ENCODE measurements around the gene RASGEF1C. TPM values are rescaled to one million over a fixed set of nuclear protein-coding genes. Genes with fewer than 3 reads are reported as not detected.

RASGEF1C gene
- total RNA-seq, 1 experiment from 2014 or later = 0.30 TPM

GRCh38 chr5:180107005-180107404 is 102.0 kb downstream of the RASGEF1C start:
- DNase-seq (ENCODE audit: extremely low read depth, low read depth) = no peak

DNA sequence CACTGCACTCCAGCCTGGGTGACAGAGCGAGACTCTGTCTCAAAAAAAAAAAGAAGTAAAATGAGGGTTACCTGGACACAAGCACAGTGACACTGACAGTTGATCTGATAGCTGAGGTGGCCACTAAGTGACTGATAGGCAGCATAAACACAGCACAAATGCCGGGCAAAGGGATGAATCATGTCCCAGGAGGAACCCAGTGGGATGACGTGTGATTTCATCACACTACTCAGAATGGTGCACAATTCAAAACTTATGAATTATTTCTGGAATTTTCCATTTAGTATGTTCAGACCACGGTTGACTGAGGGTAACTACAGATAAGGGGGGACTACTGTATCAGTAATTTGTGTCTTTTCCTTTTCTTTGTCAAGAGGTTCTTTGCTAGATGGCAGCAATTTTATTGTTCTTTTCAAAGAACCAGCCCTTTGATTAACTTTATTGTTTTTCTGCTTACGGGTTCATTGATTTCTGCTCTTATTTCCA is 103.1 kb downstream of the RASGEF1C start:
- DNase-seq (ENCODE audit: extremely low read depth, low read depth) = peak; percentile 50

DNA sequence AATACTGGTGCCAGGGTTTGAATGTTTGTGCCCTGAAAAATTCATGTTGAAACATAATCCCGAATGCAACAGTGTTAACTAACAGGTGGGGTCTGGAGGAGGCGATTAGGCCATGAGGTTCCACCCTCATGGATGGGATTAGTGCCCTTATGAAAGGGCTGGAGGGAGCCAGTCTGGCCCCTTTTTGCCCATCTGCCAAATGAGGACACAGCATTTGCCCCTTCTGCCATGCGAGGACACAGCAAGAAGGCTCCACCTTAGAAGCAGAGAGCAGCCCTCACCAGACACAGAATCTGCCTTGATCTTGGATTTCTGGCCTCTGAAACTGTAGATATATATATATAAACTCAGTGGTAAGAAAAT is 104.9 kb downstream of the RASGEF1C start:
- no peak for DNase-seq (ENCODE audit: extremely low read depth, low read depth)

GRCh38 chr5:180103487-180104167 is 105.4 kb downstream of the RASGEF1C start:
- DNase-seq (ENCODE audit: extremely low read depth, low read depth) = no peak

DNA sequence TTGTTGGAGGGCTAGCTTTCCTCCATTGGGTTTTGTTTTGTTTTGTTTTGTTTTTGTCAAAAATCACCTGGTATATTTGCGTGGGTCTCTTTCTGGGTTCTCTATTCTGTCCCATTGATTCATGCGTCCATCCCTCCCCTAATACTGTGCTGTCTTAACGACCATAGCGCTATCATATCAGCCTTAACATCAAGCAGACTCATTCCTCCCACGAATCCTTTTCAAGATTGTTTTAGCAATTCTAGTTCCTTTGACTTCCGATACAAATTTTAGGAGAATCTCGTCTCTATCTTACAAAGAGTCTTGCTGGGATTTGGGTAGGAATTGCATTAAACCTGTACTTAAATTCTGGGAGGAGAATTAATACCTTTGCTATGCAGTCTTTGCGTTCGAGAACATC is 106.4 kb downstream of the RASGEF1C start:
- no peak for DNase-seq (ENCODE audit: extremely low read depth, low read depth)

GRCh38 chr5:180101451-180102105 is 107.4 kb downstream of the RASGEF1C start:
- no peak for DNase-seq (ENCODE audit: extremely low read depth, low read depth)

GRCh38 chr5:180100621-180101450 is 108.2 kb downstream of the RASGEF1C start:
- DNase-seq (ENCODE audit: extremely low read depth, low read depth) = no peak

DNA sequence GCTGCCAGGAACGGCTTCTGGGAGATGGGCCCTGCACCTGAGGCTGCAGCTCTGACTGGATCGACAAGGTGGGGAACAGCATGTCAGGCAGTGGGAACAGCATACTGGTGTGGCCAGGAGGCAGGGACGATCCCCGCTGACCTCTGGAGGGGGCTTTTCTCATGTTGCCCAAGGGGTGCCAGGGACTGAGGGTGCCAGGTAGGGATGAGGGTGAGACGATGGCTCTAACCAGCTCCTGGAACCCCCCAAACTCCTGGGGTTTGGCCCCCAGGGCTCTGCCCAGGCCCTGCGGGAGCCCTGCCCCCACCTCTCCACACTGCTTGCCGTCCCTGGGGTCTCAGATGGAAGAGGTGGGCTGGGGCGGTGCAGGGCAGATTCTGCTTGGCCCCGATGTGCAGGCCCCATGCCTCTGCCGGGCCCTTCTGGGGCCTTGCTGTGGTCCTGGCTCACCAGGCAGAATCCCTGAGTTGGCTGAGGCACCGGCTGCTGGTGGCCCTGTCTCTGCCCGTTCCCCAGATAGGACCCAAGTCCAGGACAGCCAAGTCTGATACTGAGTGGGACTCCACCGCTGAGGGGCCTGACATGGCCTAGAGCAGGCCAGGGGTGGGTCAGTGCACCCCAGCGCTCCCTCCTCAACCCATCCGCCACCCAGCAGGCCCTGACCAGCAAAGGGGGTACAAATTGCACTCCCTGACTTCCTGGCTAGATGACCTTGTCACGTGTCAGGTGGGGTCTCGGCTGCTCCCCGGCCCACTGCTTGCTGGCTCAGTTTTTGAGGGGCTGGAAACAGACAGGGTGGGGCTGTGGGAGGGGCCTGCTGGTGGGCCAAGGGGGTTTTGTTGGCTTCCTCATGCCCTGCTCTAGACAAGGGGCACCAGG is 109.0 kb downstream of the RASGEF1C start:
- DNase-seq (ENCODE audit: extremely low read depth, low read depth) = no peak

- no peak for DNase-seq (ENCODE audit: extremely low read depth, low read depth)
These were observed 109.8 kb downstream of the RASGEF1C start for GRCh38 chr5:180098991-180099732.

DNA sequence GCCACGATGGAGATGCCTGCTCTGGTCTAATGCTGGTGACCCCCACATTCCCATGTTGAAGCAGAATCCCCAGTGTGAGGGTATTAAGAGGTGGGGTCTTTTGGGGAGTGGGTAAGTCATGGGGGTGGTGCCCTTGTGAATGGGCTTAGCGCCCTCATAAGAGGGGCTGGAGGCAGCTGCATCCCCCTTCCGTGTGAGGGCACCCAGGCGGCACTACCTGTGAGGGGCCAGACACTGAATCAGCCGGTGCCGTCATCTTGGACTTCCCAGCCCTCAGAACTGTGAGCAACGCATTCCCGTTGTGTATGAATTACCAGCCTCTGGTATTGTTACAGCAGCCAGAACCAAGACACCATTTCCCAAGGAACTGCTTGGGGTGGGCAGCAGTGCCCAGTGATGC is 110.5 kb downstream of the RASGEF1C start:
- no peak for DNase-seq (ENCODE audit: extremely low read depth, low read depth)

GRCh38 chr5:180097926-180098325 is 111.1 kb downstream of the RASGEF1C start:
- DNase-seq (ENCODE audit: extremely low read depth, low read depth) = no peak

DNA sequence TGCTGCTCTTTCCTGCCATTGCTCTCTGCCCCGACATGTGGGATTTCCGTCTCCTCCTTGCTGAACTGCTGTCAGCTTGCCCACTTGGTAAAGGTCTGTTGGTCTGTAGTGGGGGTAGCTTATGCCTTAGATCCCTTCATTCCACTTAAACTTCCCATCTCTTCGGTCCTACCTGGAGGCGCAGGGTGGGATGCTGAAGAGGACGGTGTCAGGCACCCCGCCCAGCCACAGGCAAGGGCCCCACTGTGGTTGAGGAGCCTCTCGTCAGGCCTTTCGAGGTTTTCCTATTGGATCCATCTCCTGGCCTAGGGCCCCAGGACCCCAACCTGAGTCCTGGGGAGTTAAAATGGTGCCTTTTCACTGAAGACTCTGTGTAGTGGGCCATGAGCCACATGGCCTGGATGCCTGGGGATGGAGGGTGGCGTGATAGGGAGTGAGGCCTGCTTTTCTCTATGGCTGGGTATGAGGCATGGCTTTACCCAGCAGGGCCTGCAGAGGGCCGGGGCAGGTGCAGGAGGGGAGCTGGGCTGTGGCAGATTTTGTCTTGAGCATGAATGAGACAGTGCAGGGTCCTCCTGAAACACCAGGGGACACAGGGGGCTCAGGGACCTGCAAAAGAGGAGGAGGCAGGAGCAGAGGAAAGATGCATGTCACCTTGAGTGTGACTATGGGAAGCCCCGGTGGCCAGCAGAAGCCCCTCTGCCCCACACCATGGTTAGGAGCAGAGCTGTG is 111.7 kb downstream of the RASGEF1C start:
- DNase-seq (ENCODE audit: extremely low read depth, low read depth) = no peak

- no peak for DNase-seq (ENCODE audit: extremely low read depth, low read depth)
These were observed 112.4 kb downstream of the RASGEF1C start for GRCh38 chr5:180096616-180097015.

GRCh38 chr5:180095545-180095944 is 113.5 kb downstream of the RASGEF1C start:
- no peak for DNase-seq (ENCODE audit: extremely low read depth, low read depth)

DNA sequence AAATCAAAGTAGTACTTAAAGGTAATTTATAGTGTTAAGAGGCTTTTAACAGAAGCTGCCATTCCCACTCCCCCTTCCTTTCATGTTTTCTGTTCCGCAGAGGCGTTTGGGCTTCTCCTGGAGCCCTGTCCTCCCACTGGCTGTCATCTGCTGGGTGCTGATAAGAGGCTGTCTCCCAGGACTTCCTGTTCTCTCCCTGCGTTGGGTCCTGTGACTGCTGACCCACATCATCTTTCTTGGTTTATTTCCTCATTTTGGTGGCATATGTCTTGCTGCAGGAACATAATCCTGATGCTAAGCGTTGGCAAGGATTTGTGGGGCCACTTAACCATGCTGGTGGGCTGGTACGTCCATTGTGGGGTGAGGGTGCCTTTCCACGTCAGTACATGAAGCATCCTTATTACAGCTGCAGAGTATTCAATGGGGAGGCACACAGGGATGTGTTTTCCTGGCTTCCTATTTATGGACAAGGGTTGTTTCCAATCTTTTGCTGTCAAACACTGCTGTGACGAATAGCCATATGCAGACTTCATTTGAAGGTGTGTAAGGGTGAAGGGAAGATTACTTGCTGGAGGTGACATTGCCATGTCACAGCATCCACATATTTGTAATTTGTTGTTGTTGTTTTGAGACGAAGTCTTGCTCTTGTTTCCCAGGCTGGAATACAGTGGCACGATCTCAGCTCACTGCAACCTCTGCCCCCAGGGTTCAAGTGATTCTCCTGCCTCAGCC is 115.2 kb downstream of the RASGEF1C start:
- DNase-seq (ENCODE audit: extremely low read depth, low read depth) = no peak

DNA sequence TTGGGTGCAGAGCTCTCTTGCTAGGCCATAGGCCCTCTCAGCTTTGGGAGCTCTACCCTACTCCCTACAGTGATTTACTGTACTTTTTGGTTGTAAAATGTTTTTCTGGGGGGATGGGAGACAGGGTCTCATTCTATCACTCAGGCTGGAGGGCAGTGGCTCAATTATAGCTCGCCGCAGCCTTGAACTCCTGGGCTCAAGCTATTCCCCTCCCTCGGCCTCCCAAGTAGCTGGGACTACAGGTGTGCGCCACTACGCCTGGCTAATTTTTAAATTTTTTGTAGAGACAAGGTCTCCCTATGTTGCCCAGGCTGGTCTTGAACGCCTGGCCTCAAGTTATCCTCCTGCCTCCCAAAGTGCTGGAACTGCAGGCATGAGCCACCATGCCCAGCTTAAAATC is 115.8 kb downstream of the RASGEF1C start:
- no peak for DNase-seq (ENCODE audit: extremely low read depth, low read depth)

- peak; percentile 41 for DNase-seq (ENCODE audit: extremely low read depth, low read depth)
These were observed 118.1 kb downstream of the RASGEF1C start for GRCh38 chr5:180090769-180091546.

Data from NCI-H460 (cell line).